ENCODE measurements around the gene LTA.

DNA sequence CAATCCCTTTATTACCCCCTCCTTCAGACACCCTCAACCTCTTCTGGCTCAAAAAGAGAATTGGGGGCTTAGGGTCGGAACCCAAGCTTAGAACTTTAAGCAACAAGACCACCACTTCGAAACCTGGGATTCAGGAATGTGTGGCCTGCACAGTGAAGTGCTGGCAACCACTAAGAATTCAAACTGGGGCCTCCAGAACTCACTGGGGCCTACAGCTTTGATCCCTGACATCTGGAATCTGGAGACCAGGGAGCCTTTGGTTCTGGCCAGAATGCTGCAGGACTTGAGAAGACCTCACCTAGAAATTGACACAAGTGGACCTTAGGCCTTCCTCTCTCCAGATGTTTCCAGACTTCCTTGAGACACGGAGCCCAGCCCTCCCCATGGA, 5.5 kb downstream of the LTA start:
- TF ChIP-seq POLR2AphosphoS5 (IDR thresholded peaks at IDR 0.05) (no peak), CTCF (IDR thresholded peaks at IDR 0.05) (no peak)
